ENCODE results near the gene USF3. TPM values are rescaled to one million over a fixed set of nuclear protein-coding genes. Genes with fewer than 3 reads are reported as not detected.
"Not testable (repeated sequence)": the region's sequence is repeated elsewhere in the genome, so short reads cannot be mapped to it uniquely, and the experiment has no call there.

Gene USF3
- total RNA-seq, 1 donor from 2014 or later: 8.4 TPM

- H3K27ac ChIP-seq (ENCODE audit: low read depth, low read length): peak overlapping the region; percentile 25
- H3K4me1 ChIP-seq (ENCODE audit: control insufficient read depth in 3 of 3, insufficient read depth in 3 of 3, low read length in 3 of 3): not testable (repeated sequence)
These were observed 60.4 kb downstream of the USF3 start for GRCh38 chr3:113636034-113636433.

DNA sequence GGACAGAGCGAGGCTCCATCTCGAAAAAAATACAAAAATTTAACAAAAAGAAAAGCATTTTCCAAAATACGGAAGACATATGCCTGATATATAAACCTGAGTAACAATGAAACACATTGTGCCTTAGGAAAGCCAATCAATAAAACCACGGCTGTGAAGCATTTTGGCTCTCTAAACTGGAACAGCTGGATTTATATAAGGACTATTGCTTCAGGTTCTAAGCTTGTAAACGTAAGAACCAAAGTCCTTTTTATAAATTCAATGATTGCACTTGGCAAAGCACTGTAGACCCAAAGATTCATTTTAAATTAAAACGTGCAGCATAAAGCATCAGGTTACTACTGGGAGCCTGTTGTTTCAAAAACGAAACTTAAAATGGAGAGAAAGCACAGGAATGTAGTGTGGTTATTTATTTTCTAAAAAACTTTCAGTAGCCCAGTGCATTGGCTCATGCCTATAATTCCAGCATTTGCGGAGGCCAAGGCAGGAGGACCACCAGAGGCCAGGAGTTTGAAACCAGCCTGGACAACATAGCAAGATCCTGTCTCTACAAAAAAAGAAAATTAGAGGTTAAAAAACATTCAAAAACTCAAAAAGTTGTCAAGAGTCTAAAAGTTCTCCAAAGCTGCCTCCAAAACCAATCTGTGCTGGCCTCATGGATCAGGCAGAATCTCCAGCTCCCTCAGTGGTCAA is 61.5 kb downstream of the USF3 start:
- no peaks in the 10 kb centered on the region for H3K36me3 ChIP-seq (ENCODE audit: control insufficient read depth in 3 of 3, insufficient read depth in 3 of 3, low read length in 3 of 3)
- H3K9ac ChIP-seq (ENCODE audit: low read depth in 1 of 3, low read length in 3 of 3): no peak overlapping the region
- H3K9me3 ChIP-seq (ENCODE audit: control insufficient read depth in 3 of 3, low read length in 3 of 3): no peaks in the 10 kb centered on the region
- no peaks in the 10 kb centered on the region for H3K27me3 ChIP-seq (ENCODE audit: control insufficient read depth in 3 of 3, insufficient read depth in 3 of 3, low read length in 3 of 3)
- peaks cover 10 to 17% (median 14%) of the 10 kb centered on the region in 3 donors for H3K4me1 ChIP-seq (ENCODE audit: control insufficient read depth in 3 of 3, insufficient read depth in 3 of 3, low read length in 3 of 3)
- H3K27ac ChIP-seq (ENCODE audit: low read depth, low read length): no peak overlapping the region
- H3K4me3 ChIP-seq (ENCODE audit: low read length in 3 of 3): no peak overlapping the region

More at GRCh38 chr3:113636034-113636433, 60.4 kb downstream of the USF3 start:
- not testable (repeated sequence) for H3K36me3 ChIP-seq (ENCODE audit: control insufficient read depth in 3 of 3, insufficient read depth in 3 of 3, low read length in 3 of 3); H3K4me3 ChIP-seq (ENCODE audit: low read length in 3 of 3); H3K9ac ChIP-seq (ENCODE audit: low read depth in 1 of 3, low read length in 3 of 3); H3K9me3 ChIP-seq (ENCODE audit: control insufficient read depth in 3 of 3, low read length in 3 of 3); H3K27me3 ChIP-seq (ENCODE audit: control insufficient read depth in 3 of 3, insufficient read depth in 3 of 3, low read length in 3 of 3)

- Histone ChIP-seq H3K27ac (ENCODE audit: low read depth, low read length) (peak overlapping the region; percentile 78), H3K27me3 (ENCODE audit: control insufficient read depth in 3 of 3, insufficient read depth in 3 of 3, low read length in 3 of 3) (no peaks in the 10 kb centered on the region), H3K36me3 (ENCODE audit: control insufficient read depth in 3 of 3, insufficient read depth in 3 of 3, low read length in 3 of 3) (no peaks in the 10 kb centered on the region), H3K9ac (ENCODE audit: low read depth in 1 of 3, low read length in 3 of 3) (no peak overlapping the region), H3K4me3 (ENCODE audit: low read length in 3 of 3) (no peak overlapping the region), H3K9me3 (ENCODE audit: control insufficient read depth in 3 of 3, low read length in 3 of 3) (no peaks in the 10 kb centered on the region), H3K4me1 (ENCODE audit: control insufficient read depth in 3 of 3, insufficient read depth in 3 of 3, low read length in 3 of 3) (peaks cover 34 to 46% (median 35%) of the 10 kb centered on the region in 3 donors)
These were observed 64.9 kb downstream of the USF3 start for GRCh38 chr3:113631573-113631972.

DNA sequence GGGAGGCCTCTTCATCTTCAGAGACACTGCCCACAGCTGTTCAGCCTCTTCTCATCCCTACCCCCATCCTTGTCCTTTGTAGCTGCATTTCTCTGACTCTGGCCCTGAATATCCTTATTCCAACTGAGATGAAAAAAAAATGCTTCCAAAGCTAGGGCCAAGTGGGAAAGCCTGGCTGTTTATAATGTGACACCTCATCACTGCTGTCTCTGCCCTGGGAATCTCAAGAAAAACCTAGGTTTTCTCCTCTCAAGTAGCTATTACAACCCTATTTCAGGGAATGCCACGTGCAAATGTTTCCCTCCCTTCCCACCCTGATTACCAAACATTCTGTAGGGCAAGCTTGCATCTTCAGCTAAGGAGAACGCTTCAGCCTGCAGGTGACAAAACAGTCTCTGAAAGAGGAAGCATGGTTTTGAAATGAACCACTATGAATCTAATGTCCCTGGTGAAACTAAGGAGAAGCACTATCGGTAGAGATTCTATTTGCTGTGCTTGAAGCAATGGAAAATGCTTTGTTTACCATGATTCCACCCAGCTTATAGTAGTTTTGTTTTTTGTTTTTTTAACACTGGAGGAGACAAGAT is 65.4 kb downstream of the USF3 start:
- peaks cover 35 to 46% (median 35%) of the 10 kb centered on the region in 3 donors for H3K4me1 ChIP-seq (ENCODE audit: control insufficient read depth in 3 of 3, insufficient read depth in 3 of 3, low read length in 3 of 3)
- H3K4me3 ChIP-seq (ENCODE audit: low read length in 3 of 3): no peak overlapping the region
- peak overlapping the region; percentile 78 for H3K27ac ChIP-seq (ENCODE audit: low read depth, low read length)
- H3K27me3 ChIP-seq (ENCODE audit: control insufficient read depth in 3 of 3, insufficient read depth in 3 of 3, low read length in 3 of 3): no peaks in the 10 kb centered on the region
- H3K36me3 ChIP-seq (ENCODE audit: control insufficient read depth in 3 of 3, insufficient read depth in 3 of 3, low read length in 3 of 3): peaks cover 0 to under 1% (median 0%) of the 10 kb centered on the region in 3 donors
- no peaks in the 10 kb centered on the region for H3K9me3 ChIP-seq (ENCODE audit: control insufficient read depth in 3 of 3, low read length in 3 of 3)
- no peak overlapping the region for H3K9ac ChIP-seq (ENCODE audit: low read depth in 1 of 3, low read length in 3 of 3)

DNA sequence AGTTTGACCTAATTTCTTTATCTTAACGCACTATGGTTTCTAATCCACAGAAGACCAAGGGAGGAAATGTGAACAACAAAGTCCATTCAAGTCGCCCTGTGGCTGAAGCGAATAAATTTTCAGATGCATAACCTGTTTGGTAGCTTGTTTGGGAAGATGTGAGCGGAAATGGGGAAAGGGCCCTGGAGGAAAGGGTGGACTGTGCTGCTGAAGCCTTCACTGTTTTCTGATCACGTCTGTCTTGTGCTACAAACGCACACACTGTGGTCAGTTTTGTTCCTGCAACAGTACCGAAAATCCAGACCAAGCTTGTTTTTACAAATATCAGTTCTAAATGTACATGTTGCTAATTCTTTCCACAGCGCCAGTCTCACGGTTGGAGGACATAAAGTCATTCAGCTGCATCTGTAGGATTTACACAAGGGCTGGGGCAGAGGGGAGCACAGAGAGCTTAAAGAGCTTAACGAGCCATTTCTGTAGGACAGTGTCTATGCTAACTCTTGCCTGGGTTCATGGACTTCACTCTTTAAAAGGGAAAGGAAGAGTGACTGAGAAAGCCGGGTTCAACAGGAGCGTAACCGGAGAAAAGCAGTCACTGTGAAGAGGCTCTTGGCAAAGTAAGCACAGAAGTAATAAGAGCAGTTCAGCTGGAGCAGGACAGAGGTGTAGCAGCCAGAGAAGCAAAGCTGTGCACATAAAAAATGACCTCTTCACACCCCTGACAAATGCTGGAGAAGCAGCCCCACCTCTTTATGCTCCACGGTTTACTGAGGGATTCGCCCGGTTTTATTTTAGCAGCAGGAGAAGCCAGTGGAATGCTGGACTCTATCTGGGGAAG is 66.6 kb downstream of the USF3 start:
- peak overlapping the region; percentile 46 to 79 (median 73) for H3K9ac ChIP-seq (ENCODE audit: low read depth in 1 of 3, low read length in 3 of 3)
- H3K27ac ChIP-seq (ENCODE audit: low read depth, low read length): peak overlapping the region; percentile 78
- H3K9me3 ChIP-seq (ENCODE audit: control insufficient read depth in 3 of 3, low read length in 3 of 3): no peaks in the 10 kb centered on the region
- peak overlapping the region; percentile 52 to 58 (median 52) for H3K4me3 ChIP-seq (ENCODE audit: low read length in 3 of 3)
- no peaks in the 10 kb centered on the region for H3K27me3 ChIP-seq (ENCODE audit: control insufficient read depth in 3 of 3, insufficient read depth in 3 of 3, low read length in 3 of 3)
- peaks cover 35 to 46% (median 35%) of the 10 kb centered on the region in 3 donors for H3K4me1 ChIP-seq (ENCODE audit: control insufficient read depth in 3 of 3, insufficient read depth in 3 of 3, low read length in 3 of 3)
- peaks cover 0 to 2% (median 0%) of the 10 kb centered on the region in 3 donors for H3K36me3 ChIP-seq (ENCODE audit: control insufficient read depth in 3 of 3, insufficient read depth in 3 of 3, low read length in 3 of 3)

- Histone ChIP-seq H3K4me1 (ENCODE audit: control insufficient read depth in 3 of 3, insufficient read depth in 3 of 3, low read length in 3 of 3) (peaks cover 32 to 42% (median 35%) of the 10 kb centered on the region in 3 donors), H3K36me3 (ENCODE audit: control insufficient read depth in 3 of 3, insufficient read depth in 3 of 3, low read length in 3 of 3) (peaks cover 0 to 2% (median 0%) of the 10 kb centered on the region in 3 donors), H3K9me3 (ENCODE audit: control insufficient read depth in 3 of 3, low read length in 3 of 3) (no peaks in the 10 kb centered on the region), H3K27me3 (ENCODE audit: control insufficient read depth in 3 of 3, insufficient read depth in 3 of 3, low read length in 3 of 3) (no peaks in the 10 kb centered on the region), H3K4me3 (ENCODE audit: low read length in 3 of 3) (no peak overlapping the region), H3K9ac (ENCODE audit: low read depth in 1 of 3, low read length in 3 of 3) (no peak overlapping the region), H3K27ac (ENCODE audit: low read depth, low read length) (peak overlapping the region; percentile 78)
These were observed 67.7 kb downstream of the USF3 start for GRCh38 chr3:113628788-113629187.

DNA sequence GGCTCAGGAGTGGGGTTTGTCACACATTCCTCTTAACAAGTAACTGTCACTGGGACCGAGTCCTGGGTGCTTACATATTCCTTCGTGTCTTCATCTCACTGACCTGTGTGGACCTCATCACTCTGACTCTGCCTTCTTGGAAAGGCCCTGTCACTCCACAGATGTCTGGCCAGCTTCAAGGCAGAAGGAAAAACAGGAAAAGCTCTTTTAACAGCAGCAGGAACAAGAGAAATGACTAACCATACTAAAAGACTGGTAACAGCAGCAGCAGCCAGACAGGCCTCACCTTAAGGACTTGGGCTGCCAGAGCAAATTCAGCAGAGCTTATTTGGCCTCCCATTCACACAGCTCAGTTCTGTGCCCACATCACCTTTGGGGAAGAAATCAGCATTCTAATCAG is 68.1 kb downstream of the USF3 start:
- Histone ChIP-seq H3K9ac (ENCODE audit: low read depth in 1 of 3, low read length in 3 of 3) (no peak overlapping the region), H3K4me3 (ENCODE audit: low read length in 3 of 3) (no peak overlapping the region), H3K9me3 (ENCODE audit: control insufficient read depth in 3 of 3, low read length in 3 of 3) (no peaks in the 10 kb centered on the region), H3K27me3 (ENCODE audit: control insufficient read depth in 3 of 3, insufficient read depth in 3 of 3, low read length in 3 of 3) (no peaks in the 10 kb centered on the region), H3K27ac (ENCODE audit: low read depth, low read length) (no peak overlapping the region), H3K36me3 (ENCODE audit: control insufficient read depth in 3 of 3, insufficient read depth in 3 of 3, low read length in 3 of 3) (peaks cover 0 to 2% (median 0%) of the 10 kb centered on the region in 3 donors), H3K4me1 (ENCODE audit: control insufficient read depth in 3 of 3, insufficient read depth in 3 of 3, low read length in 3 of 3) (peaks cover 32 to 42% (median 35%) of the 10 kb centered on the region in 3 donors)

DNA sequence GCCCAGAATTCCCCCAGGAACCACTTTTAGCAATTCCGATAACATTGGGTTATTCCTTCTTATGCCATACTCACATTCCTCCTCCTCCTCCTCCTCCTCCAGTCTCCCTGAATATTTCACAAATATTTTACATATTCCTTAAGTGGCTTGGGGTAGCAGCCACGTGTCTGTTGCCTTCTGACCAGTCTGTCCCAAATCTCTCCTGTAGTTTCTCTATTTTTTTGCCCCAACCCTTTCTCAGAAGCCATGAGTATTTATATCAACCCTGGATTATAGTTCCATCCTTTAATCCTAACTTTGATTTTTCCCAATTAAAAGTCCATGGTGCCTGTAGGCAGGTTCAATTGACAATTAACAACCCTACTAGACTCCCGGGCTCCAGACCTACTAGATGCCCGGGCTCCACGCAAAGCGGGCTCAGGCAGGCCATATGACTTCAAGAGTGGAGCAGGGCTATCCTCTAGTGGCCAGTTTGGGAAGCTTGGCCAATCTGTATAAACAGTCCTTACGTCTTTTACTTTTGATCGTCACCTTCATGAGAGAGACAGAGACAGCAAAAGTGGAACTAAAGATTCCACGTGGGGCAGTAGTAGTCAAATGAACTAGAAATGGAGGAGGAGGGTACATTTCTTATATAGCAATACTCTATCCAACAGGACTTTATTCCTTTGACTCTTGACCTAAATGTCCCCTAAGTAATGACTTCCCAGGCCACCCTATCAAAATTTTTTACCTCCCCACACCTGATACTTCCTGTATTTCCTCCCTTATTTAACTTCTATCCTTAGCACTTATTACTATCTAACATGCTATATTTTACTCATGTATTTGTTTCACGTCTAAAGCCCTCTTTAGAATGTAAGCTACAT is 69.7 kb downstream of the USF3 start:
- no peak overlapping the region for H3K27ac ChIP-seq (ENCODE audit: low read depth, low read length)
- H3K36me3 ChIP-seq (ENCODE audit: control insufficient read depth in 3 of 3, insufficient read depth in 3 of 3, low read length in 3 of 3): peaks cover 0 to 2% (median 0%) of the 10 kb centered on the region in 3 donors
- H3K9ac ChIP-seq (ENCODE audit: low read depth in 1 of 3, low read length in 3 of 3): peak overlapping the region; percentile 14 to 52 (median 48)
- no peaks in the 10 kb centered on the region for H3K9me3 ChIP-seq (ENCODE audit: control insufficient read depth in 3 of 3, low read length in 3 of 3)
- peaks cover 32 to 42% (median 35%) of the 10 kb centered on the region in 3 donors for H3K4me1 ChIP-seq (ENCODE audit: control insufficient read depth in 3 of 3, insufficient read depth in 3 of 3, low read length in 3 of 3)
- H3K27me3 ChIP-seq (ENCODE audit: control insufficient read depth in 3 of 3, insufficient read depth in 3 of 3, low read length in 3 of 3): no peaks in the 10 kb centered on the region
- H3K4me3 ChIP-seq (ENCODE audit: low read length in 3 of 3): peak overlapping the region in 2 of 3 donors; percentile 23 to 38

GRCh38 chr3:113625834-113626233 is 70.6 kb downstream of the USF3 start:
- Histone ChIP-seq H3K27ac (ENCODE audit: low read depth, low read length) (no peak overlapping the region), H3K4me3 (ENCODE audit: low read length in 3 of 3) (peak overlapping the region in 1 of 3 donors; percentile 2), H3K4me1 (ENCODE audit: control insufficient read depth in 3 of 3, insufficient read depth in 3 of 3, low read length in 3 of 3) (peaks cover 30 to 39% (median 33%) of the 10 kb centered on the region in 3 donors)

More at GRCh38 chr3:113625834-113626233, 70.6 kb downstream of the USF3 start:
- Histone ChIP-seq H3K9ac (ENCODE audit: low read depth in 1 of 3, low read length in 3 of 3) (peak overlapping the region in 1 of 3 donors; percentile 10), H3K27me3 (ENCODE audit: control insufficient read depth in 3 of 3, insufficient read depth in 3 of 3, low read length in 3 of 3) (no peaks in the 10 kb centered on the region), H3K9me3 (ENCODE audit: control insufficient read depth in 3 of 3, low read length in 3 of 3) (no peaks in the 10 kb centered on the region), H3K36me3 (ENCODE audit: control insufficient read depth in 3 of 3, insufficient read depth in 3 of 3, low read length in 3 of 3) (peaks cover 0 to 2% (median 0%) of the 10 kb centered on the region in 3 donors)
